SK-N-SH (cell line): ENCODE measurements around the gene ZSCAN5C. TPM values are rescaled to one million over a fixed set of nuclear protein-coding genes. Genes with fewer than 3 reads are reported as not detected.

ENCODE experiments used
- CTCF ChIA-PET: fragments of 300-600, 350-600 bp; formaldehyde crosslinking; extraction: SDS; loops from one replicate; lab custom pipeline; 2021; lab: Yijun Ruan, JAX
- POLR2A ChIA-PET: fragments of 350-600 bp; sonication (Branson Sonifier 250); formaldehyde crosslinking; extraction: SDS; loops from one replicate; lab custom pipeline; 2020; ENCODE audit warnings: antibody characterized with exemption, inconsistent platforms; lab: Yijun Ruan, JAX
- DNase-seq: peaks from one replicate; pipeline ENCODE4 v3.0.0; 2012
- H2AFZ ChIP-seq: fragments of 200-600 bp; sonication (generic); 2 replicates; pipeline ENCODE4 v1.8.1; 2016; ENCODE audit warnings: antibody characterized with exemption, mild to moderate bottlenecking, low read depth
- H3F3A ChIP-seq: fragments of 200-600 bp; sonication (generic); replicated peaks from 2 replicates; pipeline ENCODE3; 2016; ENCODE audit warnings: antibody characterized with exemption, mild to moderate bottlenecking; ENCODE audit not compliant: insufficient read depth
- H3K27ac ChIP-seq, 2 experiments: fragments of 200-500 bp in 1 of 2; fragments of 200-600 bp in 1 of 2; sonication (Bioruptor generic) in 1 of 2; sonication (generic), shearing (Covaris generic) in 1 of 2; 2 replicates each; pipeline versions ENCODE4 v1.5.1 to v1.6.1; 2014 to 2016; ENCODE audit warnings: low read depth in 2 of 2, inconsistent platforms in 1 of 2, low read length in 1 of 2, mild to moderate bottlenecking in 1 of 2, mixed read lengths in 1 of 2
- H3K27me3 ChIP-seq: fragments of 200-600 bp; sonication (generic), shearing (Covaris generic); 2 replicates; pipeline ENCODE4 v1.6.1; 2016; ENCODE audit warnings: mixed run types; ENCODE audit not compliant: insufficient read depth
- H3K36me3 ChIP-seq, 2 experiments: fragments of 200-500 bp in 1 of 2; fragments of 200-600 bp in 1 of 2; sonication (Bioruptor generic) in 1 of 2; sonication (generic) in 1 of 2; replicated peaks in 1 of 2; 2 replicates each; pipeline versions ENCODE3 to v1.5.1; 2014 to 2016; ENCODE audit warnings: low read length in 1 of 2, mild to moderate bottlenecking in 1 of 2; ENCODE audit not compliant: insufficient read depth in 2 of 2, control insufficient read depth in 1 of 2
- H3K4me1 ChIP-seq, 2 experiments: fragments of 200-500 bp in 1 of 2; fragments of 200-600 bp in 1 of 2; sonication (Bioruptor generic) in 1 of 2; sonication (generic), shearing (Covaris generic) in 1 of 2; 2 replicates each; pipeline versions ENCODE4 v1.5.1 to v1.6.1; 2014 to 2016; ENCODE audit warnings: low read depth in 1 of 2, low read length in 1 of 2, mixed run types in 1 of 2; ENCODE audit not compliant: insufficient read depth in 2 of 2, control insufficient read depth in 1 of 2
- H3K4me2 ChIP-seq: fragments of 200-600 bp; sonication (generic), shearing (Covaris generic); 2 replicates; pipeline ENCODE4 v1.6.1; 2017; ENCODE audit warnings: mixed run types
- H3K4me3 ChIP-seq, 2 experiments: fragments of 200-500 bp in 1 of 2; fragments of 200-600 bp in 1 of 2; sonication (Bioruptor generic) in 1 of 2; sonication (generic), shearing (Covaris generic) in 1 of 2; 2 replicates each; pipeline versions ENCODE4 v1.5.1 to v1.8.1; 2014 to 2016; ENCODE audit warnings: low read depth in 2 of 2, inconsistent platforms in 1 of 2, low read length in 1 of 2, mild to moderate bottlenecking in 1 of 2, mixed read lengths in 1 of 2, moderate library complexity in 1 of 2
- H3K79me2 ChIP-seq: fragments of 200-600 bp; sonication (generic); 2 replicates; pipeline ENCODE4 v1.8.1; 2017; ENCODE audit warnings: mild to moderate bottlenecking; ENCODE audit not compliant: insufficient read depth
- H3K9ac ChIP-seq: fragments of 200-600 bp; sonication (generic); 2 replicates; pipeline ENCODE4 v1.6.1; 2017; ENCODE audit warnings: mixed run types
- H3K9me2 ChIP-seq: fragments of 200-600 bp; sonication (generic); 2 replicates; pipeline ENCODE4 v1.6.1; 2017; ENCODE audit warnings: mixed run types
- H3K9me3 ChIP-seq: fragments of 200-600 bp; sonication (generic); 2 replicates; pipeline ENCODE4 v1.6.1; 2017; ENCODE audit warnings: mixed run types, mild to moderate bottlenecking, moderate library complexity
- H4K20me1 ChIP-seq: fragments of 200-600 bp; sonication (generic); 2 replicates; pipeline ENCODE4 v1.6.1; 2017; ENCODE audit warnings: mild to moderate bottlenecking, mixed run types; ENCODE audit not compliant: insufficient read depth
- CTCF ChIP-seq: fragments of 200-600 bp; sonication (generic); IDR thresholded peaks from 2 replicates; pipeline ENCODE4 v1.6.1; 2017; ENCODE audit warnings: antibody characterized with exemption, mild to moderate bottlenecking, moderate library complexity
- EZH2phosphoT487 ChIP-seq: fragments of 200-600 bp; sonication (generic); IDR thresholded peaks from 2 replicates; pipeline ENCODE4 v1.6.1; 2017; ENCODE audit warnings: low read depth, mixed run types, mild to moderate bottlenecking, antibody characterized with exemption, moderate library complexity, borderline replicate concordance
- FOSL2 ChIP-seq: IDR thresholded peaks from 2 replicates; pipeline ENCODE4 v1.4.0; 2012; ENCODE audit warnings: low read depth, mild to moderate bottlenecking, moderate library complexity, borderline replicate concordance
- FOXJ3 ChIP-seq: sonication (generic); formaldehyde crosslinking; IDR thresholded peaks from 2 replicates; pipeline ENCODE4 v1.5.1; 2020; ENCODE audit warnings: mild to moderate bottlenecking, missing genetic modification reagents
- FOXM1 ChIP-seq: IDR thresholded peaks from 2 replicates; pipeline ENCODE4 v1.4.0; 2012; ENCODE audit warnings: low read depth, mild to moderate bottlenecking
- GATA2 ChIP-seq: sonication (generic); formaldehyde crosslinking; IDR thresholded peaks from 2 replicates; pipeline ENCODE4 v1.5.0; 2020; ENCODE audit warnings: mild to moderate bottlenecking, missing genetic modification reagents
- JUND ChIP-seq: IDR thresholded peaks from 2 replicates; pipeline ENCODE4 v1.4.0; 2012
- MXI1 ChIP-seq: IDR thresholded peaks from 2 replicates; pipeline ENCODE4 v1.6.1; 2012; ENCODE audit warnings: mild to moderate bottlenecking, low read depth, low read length, improper control_type of control experiment
- RAD21 ChIP-seq: IDR thresholded peaks from 2 replicates; pipeline ENCODE4 v1.6.1; 2012; ENCODE audit warnings: mild to moderate bottlenecking, low read length
- RCOR1 ChIP-seq: fragments of 150-350 bp; IDR thresholded peaks from 2 replicates; pipeline ENCODE4 v1.6.1; 2017; ENCODE audit warnings: antibody characterized with exemption, low read length
- RFX5 ChIP-seq: IDR thresholded peaks from 2 replicates; pipeline ENCODE4 v1.6.1; 2012; ENCODE audit warnings: mild to moderate bottlenecking, improper control_type of control experiment, low read length
- SIN3A ChIP-seq: IDR thresholded peaks from 2 replicates; pipeline ENCODE4 v1.6.1; 2012; ENCODE audit warnings: low read depth, mild to moderate bottlenecking, low read length, moderate library complexity, borderline replicate concordance
- TCF12 ChIP-seq: IDR thresholded peaks from 2 replicates; pipeline ENCODE4 v1.4.0; 2012
- USF2 ChIP-seq: fragments of 150-350 bp; IDR thresholded peaks from 2 replicates; pipeline ENCODE4 v1.6.1; 2017; ENCODE audit warnings: antibody characterized with exemption, low read length, low read depth, borderline replicate concordance
- WGBS: methylation state at CpG from one replicate; pipeline ENCODE4 v1.1.6; 2017; ENCODE audit warnings: low lambda C conversion rate; 5-methylcytosine and 5-hydroxymethylcytosine counted together
- polyA plus RNA-seq, 3 experiments: library from polyadenylated mRNA; depleted of rRNA; stranded (reverse); fragments of >200 nt; gene quantifications; 2 replicates each; pipeline ENCODE4 v1.2.3, GENCODE V29; 2012

The ZSCAN5C gene
- polyA plus RNA-seq, 1 of the 3 experiments (the other 2 are of a cell fraction), result not detected

GRCh38 chr19:56221851-56222250, 19.8 kb downstream of the ZSCAN5C start:
- Histone ChIP-seq H3K4me1 (no peaks in the 10 kb centered on the region), H3K9me3 (no peaks in the 10 kb centered on the region), H3K79me2 (no peaks in the 10 kb centered on the region), H3K4me3 (no peak overlapping the region), H2AFZ (no peak overlapping the region), H3K36me3 (no peaks in the 10 kb centered on the region), H3K27ac (no peak overlapping the region), H3K4me2 (no peak overlapping the region), H3K9me2 (no peaks in the 10 kb centered on the region), H3K27me3 (no peaks in the 10 kb centered on the region), H3K9ac (no peak overlapping the region), H3F3A (no peaks in the 10 kb centered on the region), H4K20me1 (no peaks in the 10 kb centered on the region)
- ChIA-PET CTCF (interaction anchor here (0.7 to 1.2 kb wide), 4 partner anchors 11 to 156 kb away, joined by 3 to 4 read pairs (median 4); no protein-coding TSS in a partner anchor), POLR2A (no interaction called here)
- DNase-seq, result no peak
- 81% methylated on average over 14 of the region's 14 CpGs for WGBS
- TF ChIP-seq FOXJ3 (CRISPR knock-in tag), result no peak
- no peak for TF ChIP-seq FOSL2
- no peak for TF ChIP-seq JUND
- no peak for TF ChIP-seq MXI1
- no peak for TF ChIP-seq USF2
- no peak for TF ChIP-seq GATA2 (CRISPR knock-in tag)
- TF ChIP-seq EZH2phosphoT487, result no peak
- no peak for TF ChIP-seq RAD21
- no peak for TF ChIP-seq TCF12

GRCh38 chr19:56222901-56223300, 20.8 kb downstream of the ZSCAN5C start:
- CTCF ChIA-PET, result interaction anchor here (0.7 to 1.1 kb wide), 3 partner anchors 29 to 157 kb away, joined by 3 to 4 read pairs (median 3); no protein-coding TSS in a partner anchor
- H3K9me3 ChIP-seq, result no peaks in the 10 kb centered on the region
- H3K4me3 ChIP-seq, result no peak overlapping the region
- H3K36me3 ChIP-seq, result no peaks in the 10 kb centered on the region
- H3K27me3 ChIP-seq, result no peaks in the 10 kb centered on the region
- no peak for TF ChIP-seq RCOR1
- TF ChIP-seq RFX5, result no peak
- TF ChIP-seq FOXM1, result no peak
- TF ChIP-seq CTCF, result no peak
- no peak for TF ChIP-seq MXI1
- no peak for TF ChIP-seq SIN3A
- TF ChIP-seq TCF12, result no peak
- no peaks in the 10 kb centered on the region for H3F3A ChIP-seq
- POLR2A ChIA-PET, result no interaction called here
- H3K9ac ChIP-seq, result no peak overlapping the region
- no peaks in the 10 kb centered on the region for H3K4me1 ChIP-seq
- H3K9me2 ChIP-seq, result no peaks in the 10 kb centered on the region
- no peak for DNase-seq
- H4K20me1 ChIP-seq, result no peaks in the 10 kb centered on the region
- no peak overlapping the region for H3K4me2 ChIP-seq
- 97% methylated on average over 3 of the region's 6 CpGs for WGBS
- no peaks in the 10 kb centered on the region for H3K79me2 ChIP-seq
- H2AFZ ChIP-seq, result no peak overlapping the region
- no peak overlapping the region for H3K27ac ChIP-seq
